NOMO-1 treated with DMSO at 0.1 percent for 48 hours (cell line): ENCODE results near the gene SPIB.
"Not testable (repeated sequence)": the region's sequence is repeated elsewhere in the genome, so short reads cannot be mapped to it uniquely, and the experiment has no call there.

ENCODE experiments used
- DNase-seq: peaks from one replicate; lab custom pipeline; 2025; ENCODE audit not compliant: unreplicated experiment; lab: John Stamatoyannopoulos, UW

SPIB gene

DNA sequence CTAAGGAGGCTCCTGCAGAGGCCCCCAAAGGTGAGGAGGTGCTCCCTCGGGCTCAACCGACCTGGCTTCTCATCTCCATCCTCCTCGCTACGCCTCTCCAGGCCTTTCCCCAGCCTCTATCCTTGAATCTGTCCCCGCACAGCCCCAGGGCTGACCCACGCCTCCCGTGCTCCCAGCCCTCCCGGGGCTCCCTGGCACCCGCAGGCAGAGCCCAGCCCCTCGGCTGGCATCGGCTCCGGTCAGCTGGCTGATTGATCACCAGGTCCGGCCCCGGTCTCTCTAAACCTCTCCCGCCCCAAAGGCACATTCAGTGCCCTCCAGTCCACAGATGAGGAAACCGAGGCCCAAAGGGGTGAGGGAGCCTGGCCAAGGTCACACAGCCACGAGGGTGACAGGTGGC lies 16.5 kb downstream of the SPIB start:
- DNase-seq, result no peak

DNA sequence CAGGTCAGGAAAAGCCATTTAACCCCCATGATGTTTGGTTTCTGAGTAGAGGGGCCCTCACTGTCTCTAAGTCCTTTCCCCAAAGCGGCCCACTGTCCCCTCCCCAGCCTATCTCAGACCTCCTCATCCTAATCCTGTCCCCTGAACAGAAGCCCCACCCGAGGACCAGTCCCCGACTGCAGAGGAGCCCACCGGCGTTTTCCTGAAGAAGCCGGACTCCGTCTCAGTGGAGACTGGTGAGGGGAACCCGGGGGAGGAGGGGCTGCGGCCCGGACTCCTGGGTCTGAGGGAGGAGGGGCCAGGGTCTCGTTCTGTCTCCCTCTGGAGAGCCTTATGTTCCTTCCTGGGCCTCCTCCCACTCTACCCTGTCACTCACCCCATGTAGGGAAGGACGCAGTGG lies 16.9 kb downstream of the SPIB start:
- no peak for DNase-seq

DNA sequence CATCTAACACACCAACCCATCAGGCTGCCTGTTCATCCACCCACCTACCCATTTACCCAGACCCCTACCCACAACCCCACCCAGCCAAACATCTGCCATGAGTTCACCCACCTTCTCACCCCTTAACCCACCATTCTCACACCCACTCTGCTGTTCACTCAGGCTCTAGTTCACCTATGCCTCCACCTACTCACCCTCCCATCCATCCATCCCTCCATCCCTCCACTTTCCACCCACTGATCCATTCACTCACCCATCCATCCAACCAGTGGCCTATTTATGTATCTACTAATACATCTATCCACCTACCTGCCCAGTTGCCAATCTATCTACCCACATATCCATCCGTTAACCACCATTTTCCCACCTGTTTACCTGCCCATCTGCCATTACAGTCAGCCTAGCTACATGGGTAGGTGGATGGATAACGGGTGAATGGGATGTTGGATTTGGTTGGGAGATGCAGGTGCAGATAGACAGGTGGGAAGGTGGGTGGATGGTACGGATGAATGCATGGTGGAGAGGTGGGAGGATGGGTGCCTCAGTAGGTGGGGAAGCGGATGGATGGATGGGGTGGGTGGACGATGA lies 19.2 kb downstream of the SPIB start:
- no peak for DNase-seq

DNA sequence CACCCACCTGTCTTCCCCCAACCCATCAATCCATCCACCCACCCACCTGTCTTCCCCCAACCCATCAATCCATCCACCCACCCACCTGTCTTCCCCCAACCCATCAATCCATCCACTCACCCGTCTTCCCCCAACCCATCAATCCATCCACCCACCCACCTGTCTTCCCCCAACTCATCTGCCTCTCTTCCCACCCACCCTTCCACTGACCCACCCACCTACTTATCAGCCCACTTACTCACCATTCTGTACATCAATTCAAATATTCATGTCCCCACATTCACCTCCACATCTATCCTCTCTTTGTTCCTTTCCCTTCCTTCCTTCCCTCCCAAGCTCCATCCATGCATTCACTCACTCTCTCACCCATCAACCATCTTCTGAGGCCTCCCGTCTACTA lies 20.4 kb downstream of the SPIB start:
- not testable (repeated sequence) for DNase-seq

DNA sequence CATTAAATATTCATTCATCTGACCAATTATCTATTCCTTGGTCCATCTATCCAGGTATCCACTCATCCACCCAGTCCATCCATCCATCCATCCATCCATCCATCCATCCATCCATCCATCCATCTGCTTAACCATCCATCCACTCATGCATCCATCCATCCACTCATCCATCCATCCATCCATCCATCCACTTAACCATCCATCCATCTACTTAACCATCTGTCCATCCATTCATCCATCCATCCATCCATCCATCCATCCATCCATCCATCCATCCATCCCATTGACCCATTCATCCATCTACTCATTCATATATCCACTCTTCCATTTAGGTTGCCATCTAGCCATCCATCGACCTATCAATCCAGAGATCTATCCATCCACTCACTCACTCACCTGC lies 25.3 kb downstream of the SPIB start:
- no peak for DNase-seq

DNA sequence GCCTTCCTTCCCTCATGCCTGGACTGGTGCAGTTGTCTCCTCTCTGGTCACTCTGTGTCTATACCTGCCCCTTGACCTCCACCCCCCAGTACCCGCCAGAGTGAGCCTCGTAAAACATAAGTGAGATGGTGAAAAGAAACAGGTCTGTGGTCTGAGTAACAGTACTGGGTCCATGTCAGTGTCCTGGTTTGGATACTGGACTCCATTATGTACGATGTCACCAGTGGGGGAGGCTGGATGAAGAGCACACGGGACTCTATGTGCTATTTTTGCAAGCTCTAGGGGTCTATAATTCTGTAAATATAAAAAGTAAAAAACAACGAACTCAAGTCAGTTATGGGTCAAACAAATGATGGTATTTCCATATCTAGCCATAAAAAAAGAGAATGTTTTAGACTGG lies 28.3 kb downstream of the SPIB start:
- DNase-seq, result no peak

DNA sequence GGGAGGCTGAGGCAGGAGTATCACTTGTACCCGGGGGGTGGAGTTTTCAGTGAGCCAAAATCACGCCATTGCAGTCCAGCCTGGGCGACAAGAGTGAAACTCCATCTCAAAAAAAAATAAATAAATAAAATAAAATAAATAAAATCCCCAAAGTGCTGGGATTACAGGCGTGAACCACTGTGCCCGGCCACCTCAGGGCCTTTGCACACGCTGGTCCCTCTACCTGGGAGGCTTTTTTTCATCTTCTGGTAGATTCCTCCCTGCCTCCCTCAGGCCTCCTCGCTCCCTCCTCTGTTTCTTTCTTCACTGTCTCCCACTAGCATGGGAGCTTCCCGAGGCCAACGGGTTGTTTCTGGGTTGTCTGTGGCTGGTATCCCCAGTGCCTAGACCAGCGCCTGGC lies 29.0 kb downstream of the SPIB start:
- no peak for DNase-seq

DNA sequence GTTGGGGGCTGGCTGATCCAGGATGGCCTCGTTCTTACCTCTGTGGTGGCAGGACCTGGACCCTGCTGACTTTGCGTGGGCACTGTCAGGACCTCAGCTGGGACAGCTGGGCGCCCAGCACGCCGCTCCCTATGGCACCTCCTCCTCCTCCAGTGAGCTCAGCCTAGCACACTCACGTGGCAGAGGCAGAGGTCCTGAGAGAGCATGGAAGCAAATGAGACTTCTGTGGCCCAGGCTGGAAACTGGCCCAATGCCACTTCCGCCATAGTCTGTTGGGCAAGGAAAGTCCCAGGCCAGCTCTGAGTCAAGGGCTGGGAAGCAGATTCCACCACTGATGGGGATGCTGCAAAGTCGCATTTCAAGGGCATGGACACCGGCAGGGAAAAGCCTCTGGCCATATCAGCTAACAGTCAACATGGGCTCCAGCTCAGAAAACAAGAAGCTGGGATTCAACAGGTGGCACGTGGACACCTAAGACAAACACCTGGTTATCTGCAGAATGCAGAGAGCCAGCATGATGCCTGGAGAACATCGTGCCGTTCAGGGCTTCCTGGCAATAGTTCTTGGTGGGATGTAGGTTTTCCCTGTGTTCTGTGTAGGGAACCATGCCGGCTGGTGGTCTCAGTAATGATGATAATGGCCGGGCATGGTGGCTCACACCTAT lies 30.6 kb downstream of the SPIB start:
- no peak for DNase-seq

DNA sequence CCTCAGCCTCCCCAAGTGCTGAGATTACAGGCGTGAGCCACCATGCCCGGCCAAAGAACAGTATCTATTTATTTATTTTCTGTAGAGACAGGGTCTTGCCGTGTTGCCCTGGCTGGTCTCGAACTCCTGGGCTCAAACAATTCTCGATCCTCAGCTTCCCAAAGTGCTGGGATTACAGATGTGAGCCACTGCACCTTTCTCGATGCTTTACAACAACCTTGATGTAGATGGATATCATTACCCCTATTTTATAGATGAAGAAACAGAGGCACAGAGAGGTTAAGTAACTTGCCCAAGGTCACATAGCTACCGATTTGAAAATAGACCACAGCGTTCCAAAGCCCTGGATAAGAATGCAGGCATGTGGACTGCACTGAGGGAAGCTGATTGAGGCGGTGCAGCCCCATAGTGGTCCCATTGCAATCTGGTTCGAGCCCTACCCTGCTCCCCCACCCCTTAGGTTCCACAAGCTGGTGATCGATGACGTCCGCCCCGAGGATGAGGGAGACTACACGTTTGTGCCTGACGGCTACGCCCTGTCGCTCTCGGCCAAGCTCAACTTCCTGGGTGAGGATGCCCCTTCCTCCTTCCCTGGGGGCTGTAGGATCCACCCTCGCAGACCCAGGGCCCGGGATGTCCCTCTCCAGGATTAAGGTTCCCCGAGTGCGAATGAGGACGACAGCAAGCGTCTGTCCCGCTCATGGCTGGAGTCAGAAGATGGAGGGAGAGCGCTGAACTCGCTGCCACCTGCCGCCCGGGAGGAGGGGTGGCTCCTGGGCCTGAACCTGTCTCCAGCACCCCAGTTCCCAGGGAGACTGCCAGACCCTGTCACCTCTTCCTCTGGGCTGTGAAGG lies 31.9 kb downstream of the SPIB start:
- no peak for DNase-seq

DNA sequence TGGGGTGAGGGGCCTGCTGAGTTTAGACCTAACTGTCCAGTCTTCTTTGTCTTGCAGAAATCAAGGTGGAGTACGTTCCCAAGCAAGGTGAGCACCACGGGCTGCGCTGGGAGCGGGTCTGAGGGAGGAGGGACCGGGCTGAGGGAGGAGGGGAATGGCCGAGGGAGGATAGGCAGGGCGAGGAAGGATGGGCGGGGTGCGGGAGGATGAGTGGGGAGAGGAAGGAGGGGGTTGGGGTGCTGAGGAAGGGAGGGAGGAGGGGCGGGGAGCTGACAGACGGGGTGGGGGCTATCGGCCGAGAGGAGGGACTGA lies 32.4 kb downstream of the SPIB start:
- no peak for DNase-seq

DNA sequence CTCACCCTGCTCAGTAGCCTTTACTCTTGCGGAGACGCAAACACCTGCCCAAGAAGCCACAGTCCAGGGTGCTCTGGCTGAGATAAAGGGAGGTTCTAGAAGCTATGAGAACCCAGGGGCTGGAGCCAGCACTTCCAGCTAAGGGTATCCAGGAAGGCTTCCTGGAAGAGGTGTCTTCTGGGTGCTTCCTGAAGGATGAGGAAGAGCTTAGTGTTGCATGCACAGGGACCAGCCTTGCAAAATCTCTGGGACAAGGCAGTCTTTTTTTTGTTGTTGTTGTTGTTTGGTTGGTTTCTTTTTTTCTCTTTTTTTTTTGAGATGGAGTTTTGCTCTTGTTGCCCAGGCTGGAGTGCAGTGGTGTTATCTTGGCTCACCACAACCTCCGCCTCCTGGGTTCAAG lies 34.5 kb downstream of the SPIB start:
- DNase-seq, result no peak

DNA sequence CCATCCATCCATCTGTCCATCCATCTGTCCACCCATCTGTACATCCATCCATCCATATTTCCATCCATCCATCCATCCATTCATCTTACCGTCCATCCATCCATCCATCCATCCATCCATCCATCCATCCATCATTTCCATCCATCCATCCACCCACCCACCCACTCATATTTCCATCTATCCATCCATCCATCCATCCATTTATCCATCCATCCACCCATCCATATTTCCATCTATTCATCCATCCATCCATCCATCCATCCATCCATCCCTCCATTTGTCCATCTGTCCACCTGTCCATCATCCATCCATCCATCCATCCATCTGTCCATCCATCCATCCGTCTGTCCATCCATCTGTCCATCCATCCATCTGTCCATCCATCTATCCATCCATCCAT lies 37.3 kb downstream of the SPIB start:
- DNase-seq, result no peak

DNA sequence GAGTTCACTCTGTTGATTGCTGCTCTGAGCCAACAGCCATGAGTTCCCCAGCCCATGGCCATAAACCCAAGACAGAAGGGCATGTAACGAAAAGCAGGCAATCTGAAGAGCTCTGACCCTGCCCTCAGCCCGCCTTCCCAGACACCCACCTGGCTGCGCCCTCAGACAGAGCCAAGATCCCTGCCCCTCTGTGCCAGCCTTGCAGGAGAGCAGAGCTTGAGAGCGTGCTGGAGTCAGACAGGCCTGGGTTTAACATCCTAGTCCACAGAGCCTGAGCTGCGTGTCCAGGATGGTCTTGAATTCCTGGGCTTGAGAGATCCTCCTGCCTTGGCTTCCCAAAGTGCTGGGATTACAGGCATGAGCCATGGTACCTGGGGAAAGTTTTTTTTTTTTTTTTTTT lies 38.6 kb downstream of the SPIB start:
- no peak for DNase-seq

DNA sequence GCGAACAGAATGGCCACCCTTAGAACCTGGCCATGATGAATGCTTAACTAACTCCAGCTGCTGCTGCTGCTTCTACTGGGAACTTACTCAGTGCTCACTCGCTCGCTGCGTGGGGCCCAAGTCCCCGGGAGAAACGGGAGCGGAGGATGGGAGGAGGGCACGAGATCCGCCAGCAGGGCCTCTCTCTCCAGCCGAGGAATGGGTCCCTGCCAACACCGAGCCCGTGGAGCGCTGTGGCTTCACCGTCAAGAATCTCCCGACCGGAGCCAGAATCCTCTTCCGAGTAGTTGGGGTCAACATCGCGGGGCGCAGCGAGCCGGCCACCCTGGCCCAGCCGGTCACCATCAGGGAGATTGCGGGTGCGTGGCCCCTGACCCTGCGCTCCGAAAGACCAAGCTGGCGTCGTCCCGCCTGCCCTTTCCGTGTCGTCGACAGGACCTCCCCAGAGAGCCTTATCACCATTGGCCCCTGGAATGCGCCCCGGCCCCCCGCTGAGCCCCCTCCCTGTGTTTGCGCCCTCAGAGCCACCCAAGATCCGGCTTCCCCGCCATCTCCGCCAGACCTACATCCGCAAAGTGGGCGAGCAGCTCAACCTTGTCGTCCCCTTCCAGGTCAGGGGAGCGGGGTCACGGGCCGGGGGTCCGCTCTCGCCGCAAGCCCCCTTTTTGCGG lies 39.8 kb downstream of the SPIB start:
- DNase-seq, result no peak

DNA sequence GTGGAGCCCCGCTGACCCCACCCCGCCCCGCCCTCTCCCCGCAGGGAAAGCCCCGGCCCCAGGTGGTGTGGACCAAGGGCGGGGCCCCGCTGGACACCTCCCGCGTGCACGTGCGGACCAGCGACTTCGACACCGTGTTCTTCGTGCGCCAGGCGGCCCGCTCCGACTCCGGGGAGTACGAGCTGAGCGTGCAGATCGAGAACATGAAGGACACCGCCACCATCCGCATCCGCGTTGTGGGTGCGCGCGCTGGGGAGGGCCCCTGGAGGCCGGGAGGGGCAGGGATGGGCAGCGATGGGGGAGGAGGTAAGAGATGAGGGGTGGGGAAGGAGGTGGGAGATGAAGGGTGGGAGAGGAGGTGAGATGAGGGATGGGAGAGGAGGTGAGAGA lies 40.3 kb downstream of the SPIB start:
- no peak for DNase-seq

DNA sequence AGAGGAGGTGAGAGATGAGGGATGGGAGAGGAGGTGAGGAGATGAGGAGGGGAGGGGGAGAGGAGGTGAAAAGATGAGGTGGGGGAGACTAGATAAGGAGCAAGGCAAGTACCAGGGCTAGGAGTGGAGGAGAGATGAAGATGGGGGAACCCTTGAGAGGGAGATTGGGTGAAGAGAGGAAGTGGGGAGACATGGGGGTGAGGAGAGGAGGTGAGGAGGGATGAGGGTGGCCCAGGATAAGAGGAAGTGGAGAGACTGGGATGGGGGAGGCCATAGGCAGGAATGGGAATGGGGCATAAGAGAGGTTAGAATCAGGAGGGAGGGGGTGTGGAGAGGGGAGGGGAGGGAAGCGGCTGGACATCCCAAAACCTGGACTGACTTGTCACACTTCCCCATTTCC lies 40.9 kb downstream of the SPIB start:
- DNase-seq, result no peak

DNA sequence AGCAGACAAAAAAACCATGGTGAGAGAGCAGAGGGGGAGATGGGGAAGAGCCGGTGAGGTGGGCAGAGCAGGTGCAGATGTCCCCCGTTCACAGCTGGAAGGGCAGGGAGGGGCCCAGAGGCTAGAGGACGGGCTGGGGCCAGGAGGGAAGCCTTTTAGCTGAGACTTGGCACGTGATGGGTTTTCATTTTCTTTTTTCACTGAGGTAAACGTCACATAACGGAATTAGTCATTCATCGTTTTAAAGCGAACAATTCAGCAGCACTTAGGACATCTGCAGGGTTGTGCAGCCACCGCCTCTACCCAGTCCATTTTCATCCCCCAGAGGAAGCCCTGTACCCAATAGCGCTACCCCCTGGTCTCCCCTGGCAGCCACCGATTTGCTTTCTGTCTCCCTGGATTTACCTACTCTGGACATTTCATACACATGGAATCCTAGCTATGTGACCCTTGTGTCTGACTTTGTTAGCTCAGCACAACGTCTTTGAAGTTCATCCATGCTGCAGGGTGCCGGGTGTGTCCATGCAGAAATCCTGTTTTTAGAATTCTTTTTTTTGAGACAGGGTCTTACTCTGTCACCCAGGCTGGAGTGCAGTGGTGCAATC lies 41.5 kb downstream of the SPIB start:
- DNase-seq, result peak; percentile 17

DNA sequence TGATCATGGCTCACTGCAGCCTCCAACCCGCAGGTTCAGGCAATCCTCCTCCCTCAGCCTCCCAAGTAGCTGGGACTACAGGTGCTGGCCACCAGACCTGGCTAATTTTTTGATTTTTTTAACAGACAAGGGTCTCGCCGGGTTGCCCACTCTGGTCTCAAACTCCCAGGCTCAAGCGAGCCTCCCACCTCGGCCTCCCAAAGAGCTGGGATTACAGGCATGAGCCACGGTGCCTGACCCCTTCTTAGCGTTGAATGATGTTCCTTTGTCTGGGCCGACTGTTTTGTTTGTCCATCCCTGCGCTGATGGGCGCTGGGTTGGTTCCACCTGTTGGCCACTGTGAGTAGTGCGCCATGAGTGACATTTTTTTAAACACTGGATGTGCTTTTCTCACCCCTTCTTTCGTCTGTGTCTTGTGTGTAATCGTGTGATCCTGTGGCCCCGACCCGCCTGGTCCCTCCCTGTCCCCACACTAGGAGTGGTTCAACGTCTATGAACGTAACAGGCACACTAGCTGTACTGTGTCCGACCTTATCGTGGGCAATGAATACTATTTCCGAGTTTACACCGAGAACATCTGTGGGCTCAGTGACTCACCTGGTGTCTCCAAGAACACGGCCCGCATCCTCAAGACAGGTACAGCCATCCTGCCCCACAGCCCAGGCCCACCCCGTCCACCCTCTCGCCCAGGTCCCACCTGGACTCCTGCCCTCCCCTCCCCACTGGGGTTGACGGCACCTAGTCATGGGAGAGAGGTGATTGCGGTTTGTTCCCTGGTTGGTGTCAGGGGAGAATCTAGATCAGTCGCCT lies 42.5 kb downstream of the SPIB start:
- DNase-seq, result peak; percentile 49

DNA sequence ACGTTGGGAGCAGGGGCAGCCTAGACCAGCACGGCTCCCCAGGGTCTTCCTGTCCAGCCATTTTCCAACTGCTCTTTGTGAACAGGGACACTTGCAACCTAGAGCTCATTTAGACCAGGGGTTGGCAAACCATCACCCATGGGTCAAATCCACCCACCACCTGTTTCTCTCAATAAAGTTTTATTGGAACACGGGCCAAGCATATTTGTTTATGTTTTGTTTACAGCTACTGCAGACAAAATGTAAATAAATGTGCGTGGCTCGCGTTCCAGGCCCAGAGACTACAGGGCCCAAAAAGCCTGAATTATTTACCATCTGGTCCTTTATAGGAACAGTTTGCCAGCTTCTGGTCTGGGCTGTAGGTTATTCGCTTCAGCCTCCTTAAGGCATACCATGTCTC lies 44.2 kb downstream of the SPIB start:
- no peak for DNase-seq

DNA sequence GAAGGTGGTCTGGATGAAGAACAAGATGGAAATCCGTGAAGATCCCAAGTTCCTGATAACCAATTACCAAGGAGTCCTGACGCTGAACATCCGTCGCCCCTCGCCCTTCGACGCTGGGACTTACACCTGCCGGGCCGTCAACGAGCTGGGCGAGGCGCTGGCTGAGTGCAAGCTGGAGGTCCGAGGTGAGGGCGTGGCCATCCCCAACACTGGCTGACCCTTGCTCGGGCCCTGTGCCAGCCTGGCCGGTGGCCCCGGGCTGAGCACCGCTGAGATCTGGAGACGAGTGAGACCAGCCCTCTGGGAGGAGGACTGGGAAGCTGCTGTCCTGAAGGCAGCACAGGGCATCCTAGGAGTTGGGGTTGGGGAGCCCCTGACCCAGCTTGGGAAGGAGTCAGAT lies 45.6 kb downstream of the SPIB start:
- no peak for DNase-seq

DNA sequence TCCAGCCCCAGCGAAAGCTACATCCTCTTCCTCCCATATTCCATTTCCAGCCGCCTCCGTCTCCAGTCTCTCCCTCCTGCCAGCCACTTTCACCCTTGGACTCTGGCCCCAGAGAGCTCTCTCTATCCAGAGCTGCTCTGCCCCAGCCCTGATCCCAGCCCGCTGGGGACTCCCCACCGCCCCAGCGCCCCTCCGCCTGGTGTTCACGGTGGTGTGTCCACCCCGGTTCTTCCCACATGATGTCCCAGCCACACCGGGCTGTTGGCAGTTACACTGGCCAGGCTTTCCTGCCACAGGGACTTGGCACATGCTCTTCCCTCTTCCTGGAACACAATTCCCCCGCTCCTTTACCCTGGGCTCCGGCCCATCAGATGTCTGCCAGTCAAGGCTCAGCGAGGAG lies 46.3 kb downstream of the SPIB start:
- DNase-seq, result no peak
